ENCODE results near the gene UBE3B. TPM values are rescaled to one million over a fixed set of nuclear protein-coding genes. Genes with fewer than 3 reads are reported as not detected.

Gene UBE3B
- total RNA-seq, 1 donor from 2014 or later = 44.2 TPM

GRCh38 chr12:109531411-109531810 is 54.0 kb downstream of the UBE3B start:
- peaks cover 2% of the 10 kb centered on the region for H3K9me3 Mint-ChIP-seq (ENCODE audit: unreplicated experiment)
- peak overlapping the region; percentile 38 for H3K4me3 Mint-ChIP-seq (ENCODE audit: unreplicated experiment)
- DNase-seq = no peak
- TF ChIP-seq CTCF (IDR thresholded peaks at IDR 0.05; ENCODE audit: partially characterized antibody, unreplicated experiment) = no peak
- peaks cover 37% of the 10 kb centered on the region for H3K4me1 Mint-ChIP-seq (ENCODE audit: low read depth, unreplicated experiment)
- peaks cover under 1% of the 10 kb centered on the region for H3K36me3 Mint-ChIP-seq (ENCODE audit: unreplicated experiment)
- no peak overlapping the region for H3K27ac Mint-ChIP-seq (ENCODE audit: unreplicated experiment)
- H3K27me3 Mint-ChIP-seq (ENCODE audit: unreplicated experiment) = peaks cover 2% of the 10 kb centered on the region

GRCh38 chr12:109532721-109533486 is 55.5 kb downstream of the UBE3B start:
- Mint-ChIP-seq H3K4me1 (ENCODE audit: low read depth, unreplicated experiment) (peaks cover 35% of the 10 kb centered on the region), H3K9me3 (ENCODE audit: unreplicated experiment) (peaks cover 2% of the 10 kb centered on the region), H3K36me3 (ENCODE audit: unreplicated experiment) (peaks cover 3% of the 10 kb centered on the region), H3K27ac (ENCODE audit: unreplicated experiment) (no peak overlapping the region), H3K4me3 (ENCODE audit: unreplicated experiment) (peak overlapping the region; percentile 52), H3K27me3 (ENCODE audit: unreplicated experiment) (peaks cover 1% of the 10 kb centered on the region)
- DNase-seq = peak; percentile 24
- no peak for TF ChIP-seq CTCF (IDR thresholded peaks at IDR 0.05; ENCODE audit: partially characterized antibody, unreplicated experiment)

GRCh38 chr12:109533487-109533740 is 56.0 kb downstream of the UBE3B start:
- TF ChIP-seq CTCF (IDR thresholded peaks at IDR 0.05; ENCODE audit: partially characterized antibody, unreplicated experiment) = no peak
- Mint-ChIP-seq H3K27me3 (ENCODE audit: unreplicated experiment) (peaks cover 1% of the 10 kb centered on the region), H3K4me3 (ENCODE audit: unreplicated experiment) (no peak overlapping the region), H3K36me3 (ENCODE audit: unreplicated experiment) (peaks cover 3% of the 10 kb centered on the region), H3K4me1 (ENCODE audit: low read depth, unreplicated experiment) (peaks cover 35% of the 10 kb centered on the region), H3K27ac (ENCODE audit: unreplicated experiment) (no peak overlapping the region), H3K9me3 (ENCODE audit: unreplicated experiment) (peaks cover 2% of the 10 kb centered on the region)
- no peak for DNase-seq

GRCh38 chr12:109534456-109534855 is 57.0 kb downstream of the UBE3B start:
- Mint-ChIP-seq H3K9me3 (ENCODE audit: unreplicated experiment) (peaks cover 2% of the 10 kb centered on the region), H3K27me3 (ENCODE audit: unreplicated experiment) (peaks cover 1% of the 10 kb centered on the region), H3K4me3 (ENCODE audit: unreplicated experiment) (no peak overlapping the region), H3K36me3 (ENCODE audit: unreplicated experiment) (peaks cover 3% of the 10 kb centered on the region), H3K4me1 (ENCODE audit: low read depth, unreplicated experiment) (peaks cover 31% of the 10 kb centered on the region), H3K27ac (ENCODE audit: unreplicated experiment) (no peak overlapping the region)
- no peak for TF ChIP-seq CTCF (IDR thresholded peaks at IDR 0.05; ENCODE audit: partially characterized antibody, unreplicated experiment)
- peak; percentile 11 for DNase-seq

GRCh38 chr12:109535231-109535862 is 57.9 kb downstream of the UBE3B start:
- Mint-ChIP-seq H3K4me3 (ENCODE audit: unreplicated experiment) (no peak overlapping the region), H3K9me3 (ENCODE audit: unreplicated experiment) (peaks cover 2% of the 10 kb centered on the region), H3K36me3 (ENCODE audit: unreplicated experiment) (peaks cover 3% of the 10 kb centered on the region), H3K27me3 (ENCODE audit: unreplicated experiment) (peaks cover 1% of the 10 kb centered on the region), H3K27ac (ENCODE audit: unreplicated experiment) (no peak overlapping the region), H3K4me1 (ENCODE audit: low read depth, unreplicated experiment) (peaks cover 22% of the 10 kb centered on the region)
- DNase-seq = no peak
- no peak for TF ChIP-seq CTCF (IDR thresholded peaks at IDR 0.05; ENCODE audit: partially characterized antibody, unreplicated experiment)

All from glutamatergic neuron (in vitro differentiated cells).